Measurements from ENCODE around the gene PDE11A.

Gene PDE11A

DNA sequence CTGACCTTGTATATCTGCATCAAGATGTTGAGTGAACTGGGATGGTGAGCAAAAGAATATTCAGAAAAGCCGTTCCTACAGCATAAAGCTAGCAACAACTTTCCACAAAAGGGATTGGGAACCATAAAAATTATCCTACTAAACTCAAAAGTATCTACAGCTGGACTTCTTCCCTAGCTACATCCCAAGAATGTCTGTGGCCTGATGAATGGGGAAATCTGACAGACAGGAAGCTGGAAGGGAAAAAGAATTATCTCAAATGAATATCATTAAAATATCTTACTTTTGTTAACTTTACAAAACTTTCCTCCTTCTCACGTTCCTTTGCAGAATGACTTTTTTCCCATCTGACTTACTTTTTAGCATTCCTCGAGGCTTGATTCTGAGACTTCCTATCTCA, 150.9 kb downstream of the PDE11A start:
- no peak for FAIRE-seq

DNA sequence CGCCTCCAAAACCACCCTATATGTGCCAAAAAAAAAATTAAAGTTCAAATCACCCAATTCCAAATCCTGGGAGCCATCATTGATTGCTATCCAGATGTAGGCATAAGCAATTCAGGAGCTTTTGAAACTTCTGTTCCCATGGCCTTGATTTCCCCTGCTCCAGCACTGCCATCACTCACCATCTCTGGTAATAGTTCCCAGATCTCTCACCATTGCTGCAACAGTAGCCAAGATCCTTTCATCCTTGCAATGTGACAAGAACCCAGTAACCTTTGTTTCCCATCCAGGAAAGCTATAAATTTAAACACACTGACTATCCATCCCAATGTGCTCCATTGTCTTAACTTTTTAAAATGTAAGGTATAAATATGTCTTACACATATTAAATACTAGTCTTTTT, 155.4 kb downstream of the PDE11A start:
- no peak for FAIRE-seq

DNA sequence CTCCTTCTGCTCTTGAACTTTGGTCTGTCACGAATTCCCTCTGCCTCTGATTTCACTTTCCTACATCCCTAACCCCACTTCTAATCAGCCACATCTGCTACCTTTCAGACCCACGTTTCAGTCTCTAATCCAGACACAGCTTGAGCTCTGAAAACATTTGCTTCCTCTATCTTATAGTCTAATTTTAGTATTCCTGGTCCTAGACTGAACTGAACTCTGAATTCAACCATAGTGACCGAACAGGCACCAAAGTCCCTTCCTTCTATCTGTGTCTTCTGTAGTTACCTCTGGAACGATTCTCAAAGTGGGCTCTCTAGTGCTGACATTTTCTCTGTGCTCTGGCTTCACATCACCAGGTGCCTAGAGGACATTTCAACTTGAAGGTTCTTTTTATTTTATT, 156.2 kb downstream of the PDE11A start:
- no peak for FAIRE-seq

DNA sequence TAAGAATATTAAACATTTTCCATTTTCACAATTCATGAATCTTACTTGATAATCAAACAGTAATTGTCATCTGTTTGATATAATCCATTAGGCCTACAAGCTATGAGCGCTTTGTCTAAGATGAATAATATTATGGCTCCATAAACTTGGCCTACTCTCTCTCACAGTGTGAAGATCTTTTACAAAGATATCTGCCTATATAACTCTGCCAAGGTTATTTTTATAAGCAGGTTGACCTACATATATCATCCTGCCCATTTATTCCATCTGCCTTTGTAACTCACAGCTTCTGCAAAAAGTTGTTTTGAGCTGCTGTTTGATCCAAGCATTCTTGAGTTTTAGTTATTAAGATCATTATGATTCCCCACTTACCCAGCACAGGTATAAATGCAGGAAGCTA, 158.3 kb downstream of the PDE11A start:
- no peak for FAIRE-seq

- no peak for FAIRE-seq
Observed at GRCh38 chr2:177909962-177910361, 162.6 kb downstream of the PDE11A start.

DNA sequence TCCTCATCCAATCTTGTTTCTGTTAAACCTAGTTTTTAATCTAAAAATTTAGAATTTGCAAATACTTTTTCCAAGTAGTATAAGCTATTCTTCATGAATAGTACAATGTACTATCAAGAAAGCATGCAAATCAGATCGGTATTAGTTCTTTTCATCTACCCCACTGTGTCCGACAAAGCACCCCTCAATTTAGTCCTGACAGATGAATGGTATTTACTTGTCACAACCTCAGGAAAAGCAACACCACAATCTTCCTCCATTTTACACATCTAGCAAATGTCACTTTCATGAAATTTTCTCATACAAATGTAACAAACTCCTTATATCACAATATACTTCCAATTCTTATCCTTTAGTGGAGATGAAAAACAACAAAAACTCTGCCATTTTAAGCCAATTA, 163.8 kb downstream of the PDE11A start:
- FAIRE-seq: no peak

GRCh38 chr2:177908182-177908581, 164.4 kb downstream of the PDE11A start:
- FAIRE-seq: no peak

- no peak for FAIRE-seq
Observed at GRCh38 chr2:177906041-177906718, 166.4 kb downstream of the PDE11A start.

DNA sequence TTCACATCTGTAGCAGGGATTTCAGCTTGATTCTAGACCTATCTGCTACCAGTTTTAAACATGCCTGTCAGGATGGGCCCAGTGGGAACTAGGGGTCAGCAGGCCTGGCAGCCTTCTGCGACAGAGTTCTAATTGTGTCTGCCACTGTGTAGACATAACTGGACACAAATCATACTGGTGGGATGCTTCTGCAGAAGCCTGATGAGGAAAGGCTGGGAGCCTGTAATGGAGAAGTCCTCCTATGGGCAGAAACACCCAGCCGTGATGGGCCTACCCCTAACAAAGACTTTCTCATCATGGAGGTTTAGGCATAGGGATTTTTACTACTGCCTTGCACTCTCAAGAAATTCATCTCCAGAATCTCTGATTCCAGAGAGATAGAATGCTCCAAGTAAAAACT, 166.9 kb downstream of the PDE11A start:
- FAIRE-seq: no peak

DNA sequence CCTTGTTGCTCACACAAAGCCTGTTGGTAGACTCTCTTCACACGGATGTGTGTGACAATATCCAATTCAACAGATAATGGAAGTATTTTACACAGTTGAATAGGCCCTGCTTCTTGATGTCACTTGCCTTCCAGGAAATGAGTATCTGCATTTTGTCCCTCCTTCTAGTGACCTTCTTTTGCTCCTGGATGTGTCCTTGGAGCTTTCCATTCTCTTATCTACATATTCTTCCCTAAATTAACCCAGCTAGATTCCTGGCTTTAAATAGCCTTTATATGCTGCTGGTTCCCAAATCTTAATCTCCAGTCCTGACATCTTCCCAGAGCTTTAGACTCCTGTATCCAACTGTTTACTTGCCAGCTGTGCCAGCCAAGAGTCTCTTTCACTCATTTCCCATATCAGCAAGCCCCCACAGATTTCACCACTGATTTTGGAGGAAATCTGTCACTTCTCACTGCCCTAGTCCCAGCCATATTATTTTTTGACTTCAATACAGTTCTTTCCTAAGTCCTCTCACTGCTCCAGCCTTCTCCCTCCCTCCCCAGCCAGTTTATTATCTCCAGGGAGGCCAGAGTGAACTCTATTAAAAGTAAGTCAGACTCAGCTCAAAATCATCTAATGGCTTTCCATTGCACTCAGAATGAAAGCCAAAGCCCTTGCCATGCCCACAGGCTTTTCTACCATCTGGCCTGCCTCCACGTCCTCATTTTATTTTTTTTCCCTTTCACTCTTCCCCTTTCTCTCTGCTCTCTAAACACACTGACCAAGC, 170.0 kb downstream of the PDE11A start:
- FAIRE-seq: no peak

DNA sequence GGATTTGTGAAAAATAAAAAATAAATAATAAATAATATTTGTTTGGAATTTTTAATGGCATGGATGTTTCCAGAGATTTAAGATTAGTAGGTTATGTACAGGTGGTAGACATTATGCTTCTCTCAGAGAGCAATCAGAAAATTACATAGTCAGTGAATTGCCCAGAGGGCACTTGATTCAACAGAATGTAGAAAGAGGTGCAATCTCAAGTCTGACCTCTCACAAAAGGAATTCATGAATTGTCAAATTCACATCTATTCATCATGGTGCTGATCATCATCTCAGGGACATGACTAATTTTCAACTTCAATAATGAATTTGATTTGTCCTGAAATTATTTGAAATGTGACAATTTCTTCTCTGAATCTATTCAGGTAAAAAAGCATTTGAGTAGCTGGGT, 172.5 kb downstream of the PDE11A start:
- FAIRE-seq: no peak

- FAIRE-seq: no peak
Observed at GRCh38 chr2:177897278-177897677, 175.3 kb downstream of the PDE11A start.

GRCh38 chr2:177896587-177896986, 176.0 kb downstream of the PDE11A start:
- FAIRE-seq: no peak

- no peak for FAIRE-seq
Observed at GRCh38 chr2:177894546-177894945, 178.0 kb downstream of the PDE11A start.

DNA sequence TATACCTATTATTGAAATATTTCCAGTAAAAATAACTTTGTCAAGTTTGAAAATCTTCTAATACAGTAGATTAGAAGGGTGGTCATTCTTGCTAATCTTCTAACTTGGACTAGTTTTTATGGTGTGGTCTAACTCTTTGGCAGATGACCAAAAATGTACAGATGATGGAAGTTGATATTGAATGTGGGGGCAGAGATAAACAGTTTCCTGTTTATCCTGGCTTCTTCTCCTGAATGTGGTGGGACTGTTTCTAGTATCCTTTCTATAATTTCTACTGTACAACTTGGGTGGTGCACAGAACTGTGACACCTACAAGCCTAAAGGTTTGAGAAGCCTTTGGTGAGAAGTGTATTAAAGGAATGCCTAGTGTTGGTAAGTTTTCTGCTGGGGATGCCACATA, 178.7 kb downstream of the PDE11A start:
- FAIRE-seq: no peak

- FAIRE-seq: no peak
Observed at GRCh38 chr2:177891533-177891932, 181.0 kb downstream of the PDE11A start.

DNA sequence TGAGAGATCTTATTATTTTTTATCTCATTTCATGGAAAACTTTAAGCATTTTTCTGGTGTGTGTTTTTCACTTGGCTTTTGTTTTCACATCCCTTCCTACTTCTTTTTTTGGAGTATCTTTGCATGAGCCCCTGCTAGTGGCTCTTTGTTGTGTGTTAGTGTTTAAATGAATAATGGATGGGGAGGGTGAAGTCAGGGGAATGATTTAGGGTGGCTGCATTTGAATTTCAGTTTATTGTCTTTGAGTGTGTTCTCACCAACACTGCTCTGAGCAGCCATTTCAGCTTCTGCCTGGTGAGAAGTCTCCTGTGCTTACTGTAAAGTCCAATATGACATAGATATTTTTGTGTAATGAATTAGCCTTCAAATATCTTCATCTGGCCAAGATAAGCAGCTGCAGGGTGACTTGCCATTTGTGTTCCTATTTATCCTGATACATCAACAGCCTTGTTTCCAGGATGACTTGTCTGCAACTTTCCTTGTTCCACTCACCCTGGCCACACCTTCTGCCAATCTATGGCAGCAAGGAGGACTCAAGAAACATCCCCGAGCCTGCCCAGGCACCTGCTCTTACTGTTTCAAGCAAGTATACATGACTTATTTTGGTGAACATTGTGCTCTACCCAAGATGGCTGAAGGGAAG, 182.6 kb downstream of the PDE11A start:
- no peak for FAIRE-seq

- no peak for FAIRE-seq
Observed at GRCh38 chr2:177888581-177888980, 184.0 kb downstream of the PDE11A start.

- no peak for FAIRE-seq
Observed at GRCh38 chr2:177887722-177888121, 184.9 kb downstream of the PDE11A start.

- no peak for FAIRE-seq
Observed at GRCh38 chr2:177886824-177887223, 185.8 kb downstream of the PDE11A start.

- no peak for FAIRE-seq
Observed at GRCh38 chr2:177885828-177886466, 186.6 kb downstream of the PDE11A start.

GRCh38 chr2:177883177-177883576, 189.4 kb downstream of the PDE11A start:
- no peak for FAIRE-seq

DNA sequence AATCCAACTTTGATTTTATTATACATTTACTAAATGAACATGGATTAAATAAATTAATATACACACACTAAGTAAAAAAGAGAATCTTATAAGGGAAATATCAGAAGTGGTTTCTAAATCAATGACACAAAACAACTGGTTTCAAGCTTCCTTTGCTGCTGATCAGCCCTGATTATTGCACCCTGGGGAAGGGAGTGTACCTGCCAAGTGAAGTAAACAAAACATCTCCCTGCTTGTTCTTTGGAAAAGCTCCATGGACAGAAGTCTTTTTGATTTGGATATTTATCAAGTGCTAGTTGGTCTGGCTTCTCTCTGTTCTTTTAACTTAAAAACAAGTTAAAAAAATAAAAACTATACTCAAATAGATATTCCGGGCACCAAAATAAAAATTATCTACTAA, 190.1 kb downstream of the PDE11A start:
- FAIRE-seq: no peak

- FAIRE-seq: no peak
Observed at GRCh38 chr2:177881921-177882320, 190.7 kb downstream of the PDE11A start.

Data from colon (tissue), 2 donors.